Uterus (tissue), 4 donors: Measurements from ENCODE around the gene SMIM32. TPM values are rescaled to one million over a fixed set of nuclear protein-coding genes. Genes with fewer than 3 reads are reported as not detected.

Experiments used
- DNase-seq, 2 donors: peaks; one replicate each; pipeline ENCODE4 v3.0.0-alpha.2; 2019 to 2020
- H3K27ac ChIP-seq, 2 donors: fragments of 200-600 bp; sonication (generic); 1 replicate in 1 of 2; 2 replicates in 1 of 2; pipeline ENCODE4 v1.5.1; 2016 to 2018
- H3K27me3 ChIP-seq, 2 donors: fragments of 200-600 bp; sonication (generic); one replicate each; pipeline ENCODE4 v1.5.1; 2018 to 2019; ENCODE audit warnings: control low read depth in 1 of 2
- H3K36me3 ChIP-seq, 2 donors: fragments of 200-600 bp; sonication (generic); one replicate each; pipeline ENCODE4 v1.5.1; 2019; ENCODE audit warnings: control low read depth in 1 of 2
- H3K4me1 ChIP-seq, 2 donors: fragments of 200-600 bp; sonication (generic); one replicate each; pipeline ENCODE4 v1.5.1; 2018 to 2019; ENCODE audit warnings: control low read depth in 1 of 2
- H3K4me3 ChIP-seq, 2 donors: fragments of 200-600 bp; sonication (generic); 1 replicate in 1 of 2; 2 replicates in 1 of 2; pipeline ENCODE4 v1.5.1; 2018 to 2019; ENCODE audit warnings: mild to moderate bottlenecking in 1 of 2
- H3K9me3 ChIP-seq, 2 donors: fragments of 200-600 bp; sonication (generic); one replicate each; pipeline ENCODE4 v1.5.1; 2019; ENCODE audit warnings: control low read depth in 1 of 2
- CTCF ChIP-seq, 4 experiments: fragments of 200-600 bp in 2 of 4; fragments of 450-650 bp in 2 of 4; sonication (generic) in 2 of 4; IDR thresholded peaks; one replicate each; pipeline ENCODE4 v1.5.1; 2016 to 2019; ENCODE audit warnings: antibody characterized with exemption in 4 of 4, mild to moderate bottlenecking in 2 of 4, moderate library complexity in 1 of 4
- POLR2A ChIP-seq, 2 donors: fragments of 450-650 bp; IDR thresholded peaks; one replicate each; pipeline ENCODE4 v1.6.1; 2016; ENCODE audit warnings: antibody characterized with exemption in 2 of 2, mild to moderate bottlenecking in 1 of 2, moderate library complexity in 1 of 2
- intact Hi-C: fragments of 100-400 bp; cut with DNase I; formaldehyde crosslinking; loops from one replicate; pipeline ENCODE4 v1.15.1; 2023; ENCODE audit warnings: low total_unique reads
- total RNA-seq, 4 donors: library from RNA; depleted of rRNA in 3 of 4; stranded (reverse); fragments of >200 nt in 3 of 4; gene quantifications; one replicate each; pipeline versions ENCODE4 v1.1.0 to v1.2.4, GENCODE V29; 2014 to 2023
- donor health status: DM: yes; HTN: yes; CAD: no.

SMIM32 gene
- total RNA-seq = 1 to 10 TPM in 1 of 4 donors, not detected in 3; 3.0 TPM

- DNase-seq = no peak
- intact Hi-C loops = no loop called here
- Histone ChIP-seq H3K27me3 (peaks cover 15 to 16% of the 10 kb centered on the region in 2 donors), H3K4me1 (peaks cover 0 to 15% of the 10 kb centered on the region in 2 donors), H3K27ac (no peak within 1 kb of the TSS), H3K36me3 (no peaks in the 10 kb centered on the region), H3K9me3 (no peaks in the 10 kb centered on the region), H3K4me3 (peak within 1 kb of the TSS; percentile 15 to 16)
- TF ChIP-seq CTCF (IDR thresholded peaks at IDR 0.05) (no peak), POLR2A (IDR thresholded peaks at IDR 0.05) (no peak)
Observed at GRCh38 chr5:136192526-136193321, at the start of gene SMIM32. Gene SMIM32 (minus strand): TSS chr5:136193162. CDS start chr5:136192524, 638 bp downstream.

- intact Hi-C loops = no loop called here
Observed at GRCh38 chr5:136242611-136243010, 49.6 kb upstream of the SMIM32 start.

GRCh38 chr5:136242136-136242535 is 49.2 kb upstream of the SMIM32 start:
- no peak for DNase-seq
- no peak overlapping the region for H3K27ac ChIP-seq
- no peaks in the 10 kb centered on the region for H3K27me3 ChIP-seq
- intact Hi-C loops = no loop called here
- no peak overlapping the region for H3K4me3 ChIP-seq
- H3K9me3 ChIP-seq = no peaks in the 10 kb centered on the region
- TF ChIP-seq CTCF (IDR thresholded peaks at IDR 0.05) (no peak), POLR2A (IDR thresholded peaks at IDR 0.05) (no peak)
- no peaks in the 10 kb centered on the region for H3K36me3 ChIP-seq
- no peaks in the 10 kb centered on the region for H3K4me1 ChIP-seq

More at GRCh38 chr5:136242611-136243010, 49.6 kb upstream of the SMIM32 start:
- Histone ChIP-seq H3K4me1 (no peaks in the 10 kb centered on the region), H3K27me3 (no peaks in the 10 kb centered on the region), H3K36me3 (no peaks in the 10 kb centered on the region), H3K27ac (no peak overlapping the region), H3K9me3 (no peaks in the 10 kb centered on the region), H3K4me3 (no peak overlapping the region)
- TF ChIP-seq CTCF (IDR thresholded peaks at IDR 0.05) = no peak
- TF ChIP-seq POLR2A (IDR thresholded peaks at IDR 0.05) = no peak
- DNase-seq = no peak

GRCh38 chr5:136240894-136241293 is 47.9 kb upstream of the SMIM32 start:
- H3K27ac ChIP-seq = no peak overlapping the region
- no peaks in the 10 kb centered on the region for H3K27me3 ChIP-seq
- intact Hi-C loops = no loop called here
- H3K36me3 ChIP-seq = no peaks in the 10 kb centered on the region
- no peaks in the 10 kb centered on the region for H3K9me3 ChIP-seq
- no peaks in the 10 kb centered on the region for H3K4me1 ChIP-seq
- no peak for DNase-seq
- TF ChIP-seq CTCF (IDR thresholded peaks at IDR 0.05) = no peak
- no peak for TF ChIP-seq POLR2A (IDR thresholded peaks at IDR 0.05)
- H3K4me3 ChIP-seq = no peak overlapping the region

GRCh38 chr5:136236479-136237083 is 43.6 kb upstream of the SMIM32 start:
- H3K27ac ChIP-seq = no peak overlapping the region
- H3K27me3 ChIP-seq = no peaks in the 10 kb centered on the region
- TF ChIP-seq CTCF (IDR thresholded peaks at IDR 0.05) = no peak
- TF ChIP-seq POLR2A (IDR thresholded peaks at IDR 0.05) = no peak
- no peaks in the 10 kb centered on the region for H3K4me1 ChIP-seq
- H3K36me3 ChIP-seq = no peaks in the 10 kb centered on the region
- intact Hi-C loops = no loop called here
- no peak for DNase-seq
- no peaks in the 10 kb centered on the region for H3K9me3 ChIP-seq
- no peak overlapping the region for H3K4me3 ChIP-seq
